ENCODE data around the gene MAP7D1.
A peak's percentile ranks its signal among the peaks of the same experiment; 100 is the strongest.

Gene MAP7D1

GRCh38 chr1:36126797-36127500 lies 29.0 kb upstream of the MAP7D1 start:
- DNase-seq (ENCODE audit: low spot score) = no peak

GRCh38 chr1:36128126-36128904 lies 27.6 kb upstream of the MAP7D1 start:
- DNase-seq (ENCODE audit: low spot score) = peak; percentile 56

GRCh38 chr1:36128905-36129206 lies 27.1 kb upstream of the MAP7D1 start:
- no peak for DNase-seq (ENCODE audit: low spot score)

- DNase-seq (ENCODE audit: low spot score) = no peak
These were observed 23.9 kb upstream of the MAP7D1 start for GRCh38 chr1:36132029-36132428.

GRCh38 chr1:36133484-36133883 lies 22.5 kb upstream of the MAP7D1 start:
- peak; percentile 86 for DNase-seq (ENCODE audit: low spot score)

GRCh38 chr1:36134031-36134430 lies 21.9 kb upstream of the MAP7D1 start:
- no peak for DNase-seq (ENCODE audit: low spot score)

GRCh38 chr1:36134505-36135329 lies 21.2 kb upstream of the MAP7D1 start:
- peak; percentile 69 for DNase-seq (ENCODE audit: low spot score)

- no peak for DNase-seq (ENCODE audit: low spot score)
These were observed 20.7 kb upstream of the MAP7D1 start for GRCh38 chr1:36135330-36135667.

- DNase-seq (ENCODE audit: low spot score) = no peak
These were observed 20.2 kb upstream of the MAP7D1 start for GRCh38 chr1:36135796-36136195.

GRCh38 chr1:36136535-36136934 lies 19.4 kb upstream of the MAP7D1 start:
- DNase-seq (ENCODE audit: low spot score) = peak; percentile 87

GRCh38 chr1:36137226-36137625 lies 18.7 kb upstream of the MAP7D1 start:
- no peak for DNase-seq (ENCODE audit: low spot score)

GRCh38 chr1:36137776-36138175 lies 18.2 kb upstream of the MAP7D1 start:
- no peak for DNase-seq (ENCODE audit: low spot score)

- no peak for DNase-seq (ENCODE audit: low spot score)
These were observed 16.4 kb upstream of the MAP7D1 start for GRCh38 chr1:36139521-36139920.

- DNase-seq (ENCODE audit: low spot score) = no peak
These were observed 13.8 kb upstream of the MAP7D1 start for GRCh38 chr1:36142121-36142520.

- no peak for DNase-seq (ENCODE audit: low spot score)
These were observed 12.5 kb upstream of the MAP7D1 start for GRCh38 chr1:36143424-36143823.

GRCh38 chr1:36144413-36144812 lies 11.5 kb upstream of the MAP7D1 start:
- no peak for DNase-seq (ENCODE audit: low spot score)

GRCh38 chr1:36148821-36149236 lies 7.1 kb upstream of the MAP7D1 start:
- no peak for DNase-seq (ENCODE audit: low spot score)

- peak; percentile 98 for DNase-seq (ENCODE audit: low spot score)
These were observed 6.6 kb upstream of the MAP7D1 start, which contains the start of gene TRAPPC3 for GRCh38 chr1:36149237-36149972. Gene TRAPPC3, minus strand, starts transcription at chr1:36149486. Its CDS starts 108 bp downstream, at chr1:36149378.

- DNase-seq (ENCODE audit: low spot score) = no peak
These were observed 6.0 kb upstream of the MAP7D1 start for GRCh38 chr1:36149973-36150295.

- DNase-seq (ENCODE audit: low spot score) = peak; percentile 91
These were observed 5.4 kb upstream of the MAP7D1 start for GRCh38 chr1:36150296-36151133.

GRCh38 chr1:36151134-36151844 lies 4.7 kb upstream of the MAP7D1 start:
- no peak for DNase-seq (ENCODE audit: low spot score)
